ENCODE measurements around the gene SLC35E4.

SLC35E4 gene

GRCh38 chr22:30694171-30694639, 58.6 kb downstream of the SLC35E4 start:
- DNase-seq (ENCODE audit: low read depth) = no peak

- DNase-seq (ENCODE audit: low read depth) = no peak
These were observed 59.2 kb downstream of the SLC35E4 start, which contains the start of gene OSBP2 for GRCh38 chr22:30694640-30695350. OSBP2 (plus strand) TSS chr22:30694874; CDS start chr22:30694910, 36 bp downstream.

GRCh38 chr22:30695351-30695851, 59.8 kb downstream of the SLC35E4 start:
- DNase-seq (ENCODE audit: low read depth) = no peak

GRCh38 chr22:30695871-30696655, 60.5 kb downstream of the SLC35E4 start:
- DNase-seq (ENCODE audit: low read depth) = no peak
